Epithelial cell of prostate (primary cell): ENCODE measurements around the gene KPRP.

Experiments used
- DNase-seq: peaks from one replicate; pipeline ENCODE4 v3.0.0-alpha.2; 2011; ENCODE audit warnings: low read depth, low spot score
- H3K27ac ChIP-seq: fragments of 450-650 bp; 2 replicates; pipeline ENCODE4 v1.5.1; 2017; ENCODE audit warnings: mild to moderate bottlenecking

KPRP gene

GRCh38 chr1:152768847-152769533, 11.2 kb downstream of the KPRP start:
- peak overlapping the region; percentile 84 for H3K27ac ChIP-seq
- DNase-seq, result no peak

DNA sequence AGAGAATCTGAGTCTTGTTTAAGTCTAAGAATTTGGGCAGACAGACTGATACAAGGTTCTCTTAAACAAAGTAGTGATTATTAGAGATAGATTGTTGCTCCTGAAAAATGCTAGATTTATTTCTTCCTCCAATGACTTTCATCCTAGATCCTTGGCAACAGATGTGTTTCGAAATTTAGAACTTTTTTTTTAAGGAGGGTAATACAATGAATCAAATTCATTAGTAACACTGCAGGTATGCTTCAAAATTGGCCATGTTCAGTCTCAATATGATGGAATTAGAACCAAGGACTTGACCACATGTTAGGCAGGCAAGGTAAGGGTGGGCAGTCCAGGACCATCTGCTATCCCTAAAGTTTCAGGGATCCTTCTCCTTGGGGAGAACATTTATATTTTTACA, 12.6 kb downstream of the KPRP start:
- DNase-seq, result no peak
- peak overlapping the region; percentile 84 for H3K27ac ChIP-seq

- no peak within 1 kb of the TSS for H3K27ac ChIP-seq
- DNase-seq, result no peak
Observed at GRCh38 chr1:152774875-152775274, 17.1 kb downstream of the KPRP start, which contains the start of gene LCE1F. Gene LCE1F, plus strand, starts transcription at chr1:152775140. Its CDS starts 1,232 bp downstream, at chr1:152776372.

DNA sequence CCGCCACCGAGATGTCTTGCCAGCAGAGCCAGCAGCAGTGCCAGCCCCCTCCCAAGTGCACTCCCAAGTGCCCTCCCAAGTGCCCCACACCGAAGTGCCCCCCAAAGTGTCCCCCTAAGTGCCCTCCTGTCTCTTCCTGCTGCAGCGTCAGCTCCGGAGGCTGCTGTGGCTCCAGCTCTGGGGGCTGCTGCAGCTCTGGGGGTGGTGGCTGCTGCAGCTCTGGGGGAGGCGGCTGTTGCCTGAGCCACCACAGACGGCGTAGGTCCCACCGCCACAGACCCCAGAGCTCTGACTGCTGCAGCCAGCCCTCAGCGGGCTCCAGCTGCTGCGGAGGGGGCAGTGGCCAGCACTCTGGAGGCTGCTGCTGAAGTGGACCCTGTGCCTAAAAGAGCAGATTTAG, 18.5 kb downstream of the KPRP start:
- DNase-seq, result no peak
- H3K27ac ChIP-seq, result no peak overlapping the region

- DNase-seq, result no peak
- H3K27ac ChIP-seq, result no peak overlapping the region
Observed at GRCh38 chr1:152777510-152778137, 19.8 kb downstream of the KPRP start.

DNA sequence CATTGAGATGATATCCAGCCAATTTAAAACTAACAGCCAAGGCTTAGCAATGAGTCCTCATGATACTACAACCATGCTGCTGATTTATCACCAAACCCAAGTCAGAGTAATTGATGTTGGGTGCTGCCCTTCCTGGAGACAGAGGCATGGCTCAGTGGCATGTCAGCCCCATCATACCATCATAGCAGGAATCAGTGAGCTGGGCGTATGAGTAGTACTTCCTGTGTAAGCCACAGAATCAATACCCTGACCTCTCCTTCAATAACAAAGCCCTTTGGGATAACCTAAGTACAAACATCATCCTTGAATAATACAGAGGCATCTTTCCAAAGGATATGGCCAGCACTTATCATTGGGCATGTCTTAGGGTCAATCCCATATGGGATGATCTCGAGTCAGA, 25.3 kb downstream of the KPRP start:
- no peak for DNase-seq
- H3K27ac ChIP-seq, result peak overlapping the region; percentile 2

GRCh38 chr1:152786077-152786476, 28.3 kb downstream of the KPRP start, which contains the start of gene LCE1E:
Gene LCE1E, plus strand, starts transcription at chr1:152786257. Its CDS starts 1,043 bp downstream, at chr1:152787300.
- no peak within 1 kb of the TSS for H3K27ac ChIP-seq
- DNase-seq, result peak; percentile 58

DNA sequence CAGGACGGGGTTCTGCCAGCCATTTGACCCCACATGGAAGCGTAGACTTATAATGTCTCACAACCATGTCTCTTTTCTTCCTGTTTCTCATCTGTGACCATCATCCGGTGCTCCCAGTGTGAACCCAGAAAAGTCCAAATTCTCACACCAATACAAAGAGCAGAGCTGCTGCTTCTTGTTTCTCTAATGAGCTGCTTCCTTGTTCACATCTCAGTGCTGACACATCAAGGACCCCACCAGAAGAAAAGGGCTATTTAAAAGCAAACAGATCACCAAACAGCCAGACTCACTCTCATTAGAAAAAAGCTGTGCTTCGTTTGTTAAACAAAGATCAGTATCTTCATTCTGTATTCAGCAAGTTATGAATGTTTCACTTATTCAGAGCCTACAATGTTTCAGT, 37.9 kb downstream of the KPRP start:
- DNase-seq, result no peak

DNA sequence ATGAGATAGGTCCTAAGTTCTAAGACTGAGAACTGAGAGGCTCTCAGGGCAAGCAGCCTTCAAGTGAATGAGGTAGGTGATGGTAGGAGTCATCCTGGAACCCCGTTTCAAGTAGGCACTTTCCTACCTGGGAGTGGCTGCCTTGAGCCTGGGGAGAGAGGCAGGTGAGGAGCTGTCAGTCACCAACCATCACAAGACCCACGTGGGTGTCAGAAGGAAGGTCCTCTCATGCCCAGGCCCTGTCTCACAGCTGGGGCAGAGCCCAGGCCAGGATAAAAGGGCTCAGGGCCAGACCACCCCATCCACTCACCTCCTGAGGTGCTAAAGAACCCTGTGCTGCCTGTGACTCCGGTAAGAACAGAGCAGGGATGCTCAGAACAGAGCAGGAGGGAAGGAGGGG, 38.6 kb downstream of the KPRP start, which contains the start of gene LCE1D:
Gene LCE1D, plus strand, starts transcription at position 301 of the 400 bp plus-strand sequence. CDS start 1,074 bp downstream, outside the sequence.
- no peak within 1 kb of the TSS for H3K27ac ChIP-seq
- DNase-seq, result no peak

More for the DNA sequence above, 37.9 kb downstream of the KPRP start:
- H3K27ac ChIP-seq, result no peak overlapping the region

GRCh38 chr1:152801333-152801732, 43.5 kb downstream of the KPRP start:
- no peak overlapping the region for H3K27ac ChIP-seq
- DNase-seq, result no peak

GRCh38 chr1:152806576-152806975, 48.8 kb downstream of the KPRP start, which contains the start of gene LCE1C:
Gene LCE1C, minus strand, starts transcription at chr1:152806651. Its CDS starts 1,173 bp downstream, at chr1:152805478.
- no peak for DNase-seq
- H3K27ac ChIP-seq, result no peak within 1 kb of the TSS

- H3K27ac ChIP-seq, result no peak overlapping the region
Observed at GRCh38 chr1:152811050-152811449, 53.2 kb downstream of the KPRP start.

More at GRCh38 chr1:152811050-152811449, 53.2 kb downstream of the KPRP start:
- peak; percentile 31 for DNase-seq
